ENCODE data around the gene RAB37.

Gene RAB37

DNA sequence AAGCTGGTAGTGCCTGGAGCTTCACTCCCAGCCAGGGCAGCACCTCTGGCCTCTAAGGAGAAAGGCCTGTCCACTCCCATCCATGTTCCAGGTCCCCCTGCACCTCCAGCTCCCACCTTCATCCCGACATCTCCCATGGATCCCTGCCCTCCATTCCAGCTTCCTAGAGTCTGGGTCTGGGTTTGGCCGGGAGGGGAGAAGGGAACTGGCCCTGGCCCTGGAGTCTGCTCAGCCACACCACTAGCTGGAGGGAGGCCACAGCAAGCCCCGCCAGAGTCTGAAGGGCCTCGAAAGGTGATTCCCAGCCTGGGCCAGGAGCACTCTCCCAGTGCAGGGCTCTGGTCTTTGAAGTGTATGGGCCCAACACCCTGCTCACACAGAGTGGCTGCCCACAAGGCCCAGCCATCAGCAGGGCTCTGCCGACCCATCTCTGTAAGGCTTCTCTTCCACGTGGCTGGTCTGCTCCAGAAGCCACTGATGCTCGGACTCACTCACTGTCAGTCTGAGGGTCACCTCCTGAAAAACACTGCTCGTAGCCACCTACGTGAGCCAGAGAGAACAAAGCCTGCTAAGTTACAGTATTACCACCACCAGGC, 34.4 kb downstream of the RAB37 start:
- DNase-seq: no peak
- in situ Hi-C loops (cut with HindIII; ENCODE audit: low pct_ligation_motif_present, low pct_unique_long_range_greater_than_20kb, low sequenced_read_pairs): no loop called here

DNA sequence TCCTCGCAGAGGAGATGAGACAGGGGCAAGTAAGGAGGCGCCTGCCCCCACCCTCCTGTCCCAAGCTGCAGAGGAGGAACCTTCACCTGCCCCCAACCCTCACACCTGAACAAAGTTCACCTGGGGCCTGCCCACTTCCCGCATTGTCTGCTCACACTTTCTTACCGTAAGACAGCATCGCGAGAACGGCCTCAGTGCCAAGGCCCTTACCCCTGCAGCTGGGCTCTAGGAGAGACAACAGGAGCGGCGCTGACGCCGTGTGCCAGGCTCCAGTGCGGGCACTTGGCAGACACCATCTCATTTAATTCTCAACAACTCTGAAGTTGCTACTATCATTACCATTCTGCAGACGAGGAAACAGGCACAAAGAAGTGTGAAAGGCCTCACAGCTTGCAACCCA, 35.0 kb downstream of the RAB37 start:
- in situ Hi-C loops (cut with HindIII; ENCODE audit: low pct_ligation_motif_present, low pct_unique_long_range_greater_than_20kb, low sequenced_read_pairs): no loop called here
- no peak for DNase-seq

DNA sequence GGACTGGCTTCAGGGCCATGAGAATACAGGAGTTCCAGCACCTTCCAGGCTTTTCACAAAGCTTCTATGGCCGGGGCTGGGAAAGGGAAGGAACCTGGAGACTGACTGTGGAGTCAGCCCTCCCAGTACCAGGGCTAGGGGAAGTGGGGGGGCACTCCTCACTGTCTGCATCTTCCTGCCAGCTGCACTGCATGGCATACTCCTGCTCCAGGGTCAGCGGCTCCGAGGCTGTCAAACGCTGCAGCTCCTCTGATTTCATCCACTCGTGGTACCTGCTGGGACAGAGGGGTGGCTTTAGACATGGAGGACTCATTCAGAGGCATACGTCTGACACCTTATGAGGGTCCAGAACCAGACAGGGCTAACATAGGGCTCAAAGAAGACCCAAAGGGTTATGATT, 36.4 kb downstream of the RAB37 start:
- DNase-seq: no peak
- in situ Hi-C loops (cut with HindIII; ENCODE audit: low pct_ligation_motif_present, low pct_unique_long_range_greater_than_20kb, low sequenced_read_pairs): no loop called here

DNA sequence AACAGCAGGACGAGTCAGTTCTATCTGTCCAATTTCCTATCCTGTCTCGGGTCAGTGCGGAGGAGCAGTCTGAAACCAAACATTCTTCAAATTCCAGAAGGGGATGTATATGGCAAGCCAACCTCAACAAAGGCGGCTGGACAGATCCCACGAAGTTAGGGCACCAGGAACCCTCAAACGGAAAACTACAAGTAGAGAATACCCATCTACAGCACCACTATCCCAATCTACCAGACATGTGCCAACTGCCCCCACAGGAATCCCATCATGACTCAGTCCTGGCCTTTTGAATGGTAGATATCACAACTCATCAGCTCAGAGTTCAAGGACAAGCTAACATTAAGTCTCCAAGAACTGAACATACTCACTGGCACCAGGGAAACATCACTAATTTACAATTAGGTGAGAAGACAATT, 36.8 kb downstream of the RAB37 start:
- in situ Hi-C loops (cut with HindIII; ENCODE audit: low pct_ligation_motif_present, low pct_unique_long_range_greater_than_20kb, low sequenced_read_pairs): no loop called here
- DNase-seq: no peak

DNA sequence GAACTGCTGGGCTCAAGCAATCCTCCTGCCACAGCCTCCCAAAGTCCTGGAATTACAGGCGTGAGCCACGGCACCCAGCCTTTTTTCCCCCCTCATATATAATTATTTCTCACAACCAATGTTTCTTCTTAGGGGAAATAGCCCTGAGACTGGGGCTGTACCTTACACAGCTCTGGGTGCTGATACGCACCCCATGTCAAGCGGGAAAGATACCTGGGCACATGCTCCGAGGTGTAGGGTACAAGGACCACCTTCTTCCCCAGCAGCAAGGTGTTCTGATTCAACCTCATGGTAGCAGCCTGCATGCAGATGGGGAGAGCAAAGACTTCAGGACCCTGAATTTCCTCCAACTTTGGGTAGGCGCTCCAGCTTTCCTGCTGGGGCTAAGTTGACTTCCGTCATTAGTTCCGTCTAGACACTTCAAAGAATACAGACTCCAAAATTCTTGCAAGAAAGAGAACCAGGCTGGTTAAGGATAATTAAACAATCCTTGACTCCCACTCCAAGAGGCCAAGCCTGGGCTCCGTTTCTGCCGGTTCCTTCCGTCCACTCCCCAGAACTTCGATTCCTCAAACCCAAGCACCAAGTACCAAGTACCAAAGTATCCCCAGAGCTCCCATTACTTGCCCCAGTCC, 38.5 kb downstream of the RAB37 start:
- no peak for DNase-seq
- in situ Hi-C loops (cut with HindIII; ENCODE audit: low pct_ligation_motif_present, low pct_unique_long_range_greater_than_20kb, low sequenced_read_pairs): no loop called here

DNA sequence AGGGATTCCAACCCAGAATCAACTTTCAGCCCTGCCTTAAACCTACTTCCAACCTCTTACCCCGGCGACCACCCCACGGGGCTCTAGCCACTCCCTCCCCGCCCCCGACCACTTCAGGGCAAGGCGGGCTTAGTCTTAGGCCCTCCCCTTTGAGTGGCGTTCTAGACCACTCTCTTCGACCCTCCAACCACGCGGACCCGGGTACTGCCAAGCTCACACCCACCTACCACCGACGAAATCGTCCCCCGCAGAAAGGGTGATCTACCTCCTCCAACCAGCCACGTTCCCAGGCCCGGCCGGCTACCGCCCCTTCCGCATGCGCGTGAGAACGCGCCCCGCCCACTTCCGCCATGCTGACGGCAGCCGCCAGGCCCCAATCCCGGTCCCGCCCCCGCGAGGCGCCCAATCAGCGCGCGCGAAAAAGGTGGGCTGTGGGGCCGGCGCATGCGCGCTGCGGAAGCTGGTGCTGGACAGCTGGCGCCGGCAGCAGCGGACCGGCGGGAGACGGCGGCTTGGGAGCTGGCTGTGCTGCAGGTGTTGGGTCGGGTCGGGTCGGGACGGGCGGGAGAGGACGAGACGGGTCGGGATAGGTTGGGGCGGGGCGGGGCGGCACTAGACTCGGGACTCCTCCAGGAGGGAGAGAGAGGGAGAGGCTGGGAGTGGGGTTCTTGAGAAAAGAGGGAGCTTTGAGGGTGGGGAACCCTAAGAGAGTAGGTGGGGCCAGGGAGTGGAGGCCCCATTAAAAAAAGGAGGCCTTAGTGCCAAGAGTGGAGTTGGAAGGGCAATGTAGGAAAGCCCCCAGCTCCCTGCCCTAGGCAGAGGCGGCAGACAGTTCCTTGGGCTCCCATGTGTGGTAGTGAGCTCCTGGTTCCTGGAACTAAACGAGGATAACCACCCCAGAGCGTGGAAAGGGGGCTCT, 39.2 kb downstream of the RAB37 start, which contains the start of gene NAT9:
NAT9 (minus strand) TSS at position 302 of the 919 bp plus-strand sequence. CDS start 647 bp downstream, outside the sequence.
- in situ Hi-C loops (cut with HindIII; ENCODE audit: low pct_ligation_motif_present, low pct_unique_long_range_greater_than_20kb, low sequenced_read_pairs): no loop called here
- peak; percentile 98 for DNase-seq

DNA sequence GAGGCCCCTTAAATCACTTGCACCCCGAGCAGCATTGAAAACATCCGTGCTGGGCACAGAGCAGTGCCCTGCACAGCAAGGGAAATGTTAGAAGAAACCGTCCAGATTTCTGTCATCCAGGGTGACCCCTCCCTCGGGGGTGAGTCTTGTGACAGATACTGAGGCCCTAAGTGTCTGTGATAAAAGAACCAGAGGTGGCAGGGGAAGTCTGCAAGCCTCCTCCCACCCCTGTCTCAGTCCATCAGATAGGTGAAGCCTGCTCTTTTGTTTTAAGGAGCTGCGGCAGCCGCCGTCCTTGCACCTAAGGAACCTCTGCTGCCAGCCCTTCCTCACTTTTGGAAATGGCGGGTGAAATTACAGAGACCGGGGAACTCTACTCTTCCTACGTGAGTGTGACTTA, 39.9 kb downstream of the RAB37 start:
- in situ Hi-C loops (cut with HindIII; ENCODE audit: low pct_ligation_motif_present, low pct_unique_long_range_greater_than_20kb, low sequenced_read_pairs): no loop called here
- no peak for DNase-seq

DNA sequence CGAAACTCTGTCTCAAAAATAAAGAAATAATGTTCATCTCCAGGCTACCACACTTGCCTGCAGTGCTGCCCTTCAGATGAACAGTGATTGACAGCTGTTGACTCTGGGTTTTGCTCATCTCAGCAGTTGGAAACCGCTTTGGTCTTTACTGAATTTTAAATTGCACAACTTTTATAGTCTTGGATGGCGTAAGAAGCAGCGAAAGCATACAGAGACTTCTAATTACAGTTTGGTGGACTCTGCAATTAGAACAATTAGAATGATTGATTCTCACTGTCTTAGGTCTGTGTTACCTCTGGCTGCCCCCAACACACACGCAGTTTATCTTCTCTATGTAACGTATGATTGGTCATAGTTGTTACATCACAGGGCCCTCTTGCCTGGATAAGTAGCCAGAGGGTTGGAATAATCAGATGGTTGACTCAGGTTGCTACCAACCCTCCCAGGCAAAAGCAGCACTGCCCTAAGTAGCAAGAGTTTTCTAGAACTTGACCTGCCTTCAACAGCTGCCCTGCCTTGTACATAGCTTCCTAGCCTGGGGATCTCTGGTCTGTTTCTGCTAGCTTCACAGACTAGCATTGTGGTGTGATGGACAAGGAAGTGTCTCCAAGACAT, 41.0 kb downstream of the RAB37 start:
- DNase-seq: no peak
- in situ Hi-C loops (cut with HindIII; ENCODE audit: low pct_ligation_motif_present, low pct_unique_long_range_greater_than_20kb, low sequenced_read_pairs): no loop called here

DNA sequence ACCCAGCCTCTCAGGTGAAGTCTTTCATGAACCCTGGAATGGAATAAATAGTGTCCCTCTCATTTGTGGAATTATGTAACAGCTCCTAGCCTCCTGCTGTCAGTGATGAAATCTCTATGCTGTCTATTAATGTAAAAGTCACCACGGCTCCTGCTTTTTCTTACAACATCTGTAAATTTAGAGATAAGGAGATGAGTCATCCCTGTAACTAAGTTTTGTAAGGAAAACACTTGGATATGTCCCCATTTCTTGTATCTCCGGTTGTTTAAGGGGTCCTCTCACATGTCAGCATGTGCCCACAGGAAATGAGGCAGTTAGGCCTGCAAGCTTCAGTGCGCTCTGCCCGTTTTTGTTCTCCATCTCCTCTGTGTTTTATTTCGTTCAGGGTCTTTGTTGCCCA, 41.9 kb downstream of the RAB37 start:
- in situ Hi-C loops (cut with HindIII; ENCODE audit: low pct_ligation_motif_present, low pct_unique_long_range_greater_than_20kb, low sequenced_read_pairs): no loop called here
- no peak for DNase-seq

DNA sequence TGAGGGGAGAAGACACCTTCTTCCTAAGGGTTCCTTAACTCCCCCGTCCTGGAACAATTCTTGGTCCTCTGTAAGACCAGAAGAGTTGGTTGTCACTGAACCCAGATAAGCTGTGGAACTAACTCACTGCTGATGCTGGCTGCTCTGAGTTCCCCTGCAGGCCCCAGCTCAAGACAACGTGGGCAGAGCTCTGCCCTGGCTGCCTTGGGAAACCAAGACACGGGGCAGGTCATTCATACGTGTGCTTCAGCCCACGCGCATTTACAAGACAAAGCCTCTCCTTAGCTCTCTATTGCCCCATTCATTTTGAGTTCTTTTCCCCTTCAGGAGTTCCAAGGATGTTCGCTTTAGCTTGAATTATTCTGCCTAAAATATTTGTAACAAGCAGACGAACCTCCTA, 42.4 kb downstream of the RAB37 start:
- in situ Hi-C loops (cut with HindIII; ENCODE audit: low pct_ligation_motif_present, low pct_unique_long_range_greater_than_20kb, low sequenced_read_pairs): no loop called here
- no peak for DNase-seq

DNA sequence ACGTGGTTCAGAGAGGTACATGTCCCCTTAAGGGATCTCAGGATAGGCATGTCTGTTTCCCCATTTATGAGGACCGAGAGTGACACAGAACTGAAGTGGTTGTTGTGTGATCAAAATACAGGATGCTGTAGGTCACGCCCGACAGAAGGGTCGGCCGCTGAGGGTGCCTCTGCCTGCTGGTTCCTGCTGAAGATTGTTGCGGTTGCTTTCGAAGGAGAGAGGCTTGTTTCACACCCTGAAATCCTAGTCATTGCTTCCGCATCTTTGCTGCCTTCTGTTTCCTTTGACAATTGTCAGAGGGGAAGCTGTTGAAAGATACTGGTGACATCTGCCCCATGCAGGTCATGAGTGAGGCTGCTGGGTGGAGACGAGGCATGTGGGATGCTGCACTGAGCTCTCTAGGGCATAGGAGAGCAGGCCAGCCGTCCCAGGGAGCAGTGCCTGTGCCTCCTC, 42.9 kb downstream of the RAB37 start:
- in situ Hi-C loops (cut with HindIII; ENCODE audit: low pct_ligation_motif_present, low pct_unique_long_range_greater_than_20kb, low sequenced_read_pairs): no loop called here
- DNase-seq: no peak

DNA sequence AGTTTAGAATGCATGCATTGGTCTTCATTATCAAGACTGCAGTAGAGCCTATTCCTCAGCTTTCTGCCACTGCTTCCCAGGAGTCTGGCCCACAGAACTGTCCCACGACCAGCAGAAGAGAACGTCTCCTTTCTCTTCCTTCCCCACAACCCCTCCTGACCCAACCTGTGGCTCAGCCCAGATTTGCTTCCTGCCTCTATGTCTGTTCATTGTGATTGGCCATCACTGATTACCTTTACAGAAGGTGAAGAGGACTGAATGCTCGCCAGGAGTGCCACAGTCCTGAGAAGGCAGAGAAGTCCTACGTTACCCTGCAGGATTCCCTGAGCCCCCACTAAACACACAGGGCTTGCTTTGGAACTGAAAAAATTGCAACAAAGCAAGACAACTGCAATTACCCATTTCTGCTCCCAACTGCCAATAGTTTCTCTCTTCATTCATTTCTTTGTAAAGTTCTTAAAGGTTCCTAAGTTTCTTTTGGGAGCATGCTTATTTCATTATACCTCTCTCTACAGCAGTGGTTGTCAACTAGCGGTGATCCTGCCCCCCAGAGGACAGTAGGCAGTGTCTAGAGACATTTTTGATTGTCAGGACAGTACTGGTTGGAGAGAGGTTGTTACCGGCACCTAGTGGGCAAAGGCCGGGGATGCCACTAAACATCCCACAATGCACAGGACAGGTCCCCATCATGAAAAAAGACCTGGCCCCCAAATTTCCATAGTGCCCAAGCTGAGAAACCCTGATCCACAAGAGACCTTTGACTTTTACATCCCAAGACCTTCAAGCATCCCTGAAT, 43.6 kb downstream of the RAB37 start:
- in situ Hi-C loops (cut with HindIII; ENCODE audit: low pct_ligation_motif_present, low pct_unique_long_range_greater_than_20kb, low sequenced_read_pairs): no loop called here
- DNase-seq: peak; percentile 74

DNA sequence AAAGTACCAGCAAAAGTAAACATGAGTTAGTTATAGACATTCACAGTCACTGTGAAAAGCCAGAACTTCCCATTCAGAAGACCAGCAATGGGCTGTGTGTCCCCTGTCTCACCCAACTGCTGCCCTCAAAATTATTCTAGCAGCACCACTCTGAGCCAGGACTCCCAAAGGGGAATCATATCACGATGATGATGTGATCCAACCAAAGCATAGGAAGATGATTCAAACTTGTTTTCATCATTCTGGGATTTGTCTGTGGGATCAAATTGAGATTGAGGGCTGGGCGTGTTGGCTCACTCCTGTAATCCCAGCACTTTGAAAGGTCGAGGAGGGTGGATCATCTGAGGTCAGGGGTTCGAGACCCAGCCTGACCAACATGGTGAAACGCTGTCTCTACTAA, 45.5 kb downstream of the RAB37 start:
- no peak for DNase-seq
- in situ Hi-C loops (cut with HindIII; ENCODE audit: low pct_ligation_motif_present, low pct_unique_long_range_greater_than_20kb, low sequenced_read_pairs): no loop called here

DNA sequence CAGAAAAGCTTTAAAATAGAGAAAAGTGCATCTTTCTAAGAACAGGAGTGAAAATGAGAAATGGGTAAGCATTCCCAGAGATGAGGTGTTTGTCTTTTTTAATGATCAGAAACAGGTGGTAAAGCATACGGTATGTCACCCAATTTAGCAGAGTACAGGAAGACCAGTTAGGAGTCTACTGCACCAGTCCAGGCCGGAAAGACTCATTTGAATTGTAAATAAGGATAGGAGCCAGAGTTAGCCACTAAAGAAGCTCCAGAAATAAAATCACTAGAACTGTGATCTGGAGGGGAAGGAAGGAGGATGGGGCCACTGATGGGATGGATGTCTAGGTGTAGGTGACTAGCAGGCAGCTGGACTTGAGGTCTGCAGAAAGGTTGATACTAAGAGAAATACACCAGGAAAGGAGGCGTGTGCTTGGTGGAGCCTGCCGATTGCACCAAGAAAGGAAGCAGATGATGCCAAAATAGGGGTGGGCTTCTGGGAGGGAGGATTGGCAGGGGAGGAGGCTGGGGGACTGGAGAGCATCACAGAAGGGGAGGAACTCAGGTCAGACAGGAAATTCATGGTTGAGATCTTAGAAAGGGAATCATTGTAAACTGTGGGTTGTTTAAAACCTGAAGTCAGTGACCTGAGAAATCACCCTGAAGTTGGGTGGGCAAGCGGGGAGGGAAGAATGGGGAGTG, 47.2 kb downstream of the RAB37 start:
- no peak for DNase-seq
- in situ Hi-C loops (cut with HindIII; ENCODE audit: low pct_ligation_motif_present, low pct_unique_long_range_greater_than_20kb, low sequenced_read_pairs): no loop called here

DNA sequence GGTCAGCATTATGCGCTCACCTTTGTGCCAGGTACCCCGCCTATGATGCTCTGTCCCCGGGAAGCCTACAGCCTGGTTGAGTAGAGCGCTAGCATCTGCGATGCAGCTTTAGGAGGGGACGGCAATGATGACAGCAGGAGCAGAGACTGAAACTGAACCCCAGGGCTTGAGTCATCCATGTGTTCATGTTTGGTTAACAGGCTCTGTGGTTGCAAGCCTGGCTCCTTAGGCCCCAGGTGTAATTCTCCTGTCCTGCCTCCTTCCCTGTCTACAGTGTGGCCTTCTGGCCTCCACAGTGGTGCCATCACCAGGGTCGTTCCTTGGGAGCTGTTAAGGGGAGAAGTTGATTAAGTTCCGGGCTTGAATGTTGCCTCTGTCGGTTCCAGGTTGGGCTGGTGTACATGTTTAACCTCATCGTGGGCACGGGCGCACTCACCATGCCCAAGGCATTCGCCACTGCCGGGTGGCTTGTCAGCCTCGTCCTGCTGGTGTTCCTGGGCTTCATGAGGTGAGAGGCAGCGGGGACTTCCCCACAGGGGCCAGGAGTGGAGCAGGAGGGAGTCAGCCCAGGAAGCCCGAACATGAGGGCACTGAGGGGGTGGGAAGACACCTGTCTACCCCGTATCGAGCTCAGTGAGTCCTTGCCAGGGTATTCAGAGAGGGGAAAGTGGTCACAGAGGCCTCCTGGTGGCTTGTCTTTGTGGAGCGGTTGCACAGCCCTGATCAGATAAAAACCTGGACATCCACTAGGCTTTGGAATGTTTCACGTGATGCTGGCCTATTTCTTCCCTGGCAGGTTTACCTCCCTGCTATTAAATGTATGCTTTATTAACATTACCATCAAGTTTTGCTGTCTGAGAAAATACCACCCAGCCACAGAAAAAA, 48.3 kb downstream of the RAB37 start:
- in situ Hi-C loops (cut with HindIII; ENCODE audit: low pct_ligation_motif_present, low pct_unique_long_range_greater_than_20kb, low sequenced_read_pairs): no loop called here
- no peak for DNase-seq

DNA sequence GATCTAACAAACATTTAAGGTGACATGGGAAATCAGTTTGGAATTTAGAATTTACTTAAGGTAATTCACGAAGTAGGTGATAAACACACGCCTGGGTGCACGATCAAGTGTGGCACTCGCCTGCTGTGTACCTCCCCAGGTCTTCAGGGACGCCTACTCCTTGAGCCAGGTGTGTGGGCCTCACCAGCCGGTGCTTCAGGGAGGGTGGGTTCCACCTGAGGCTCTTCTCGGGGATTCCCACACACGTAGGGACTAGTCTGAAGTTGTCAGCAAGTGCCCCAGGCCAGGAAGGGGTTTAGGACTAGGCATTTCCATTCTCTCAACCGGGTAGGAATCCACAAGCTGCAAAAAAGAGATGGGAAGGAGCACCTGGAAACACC, 48.9 kb downstream of the RAB37 start:
- no peak for DNase-seq
- in situ Hi-C loops (cut with HindIII; ENCODE audit: low pct_ligation_motif_present, low pct_unique_long_range_greater_than_20kb, low sequenced_read_pairs): no loop called here

DNA sequence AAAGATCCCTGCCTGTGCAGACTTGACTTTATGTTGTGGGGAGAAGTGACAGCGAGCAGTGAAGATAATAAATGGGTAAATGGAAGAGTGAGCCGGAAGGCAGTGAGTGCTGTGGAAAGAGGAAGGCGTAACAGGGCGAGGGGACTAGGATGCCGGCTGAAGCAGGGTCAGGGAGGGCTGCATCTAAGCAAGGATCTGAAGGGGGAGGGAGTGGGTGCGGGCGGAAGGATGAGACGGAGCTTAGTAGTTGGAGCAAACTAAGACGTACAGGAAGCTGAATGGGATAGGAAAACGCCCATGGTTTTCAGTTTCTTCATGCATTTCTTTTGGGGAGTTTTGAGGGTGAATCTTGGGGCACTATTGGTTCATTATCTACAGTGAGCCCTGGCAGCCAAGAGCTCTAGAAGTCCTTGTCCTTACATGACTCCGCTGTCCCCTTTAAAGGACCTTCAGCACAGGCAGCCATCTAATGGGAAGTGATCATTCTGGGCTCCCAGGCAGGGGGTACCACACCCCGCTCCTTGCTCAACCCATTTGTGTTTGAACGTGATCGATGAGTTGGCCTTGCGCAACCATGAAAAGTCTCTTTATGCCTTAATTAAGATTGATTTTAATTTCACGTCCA, 49.5 kb downstream of the RAB37 start:
- in situ Hi-C loops (cut with HindIII; ENCODE audit: low pct_ligation_motif_present, low pct_unique_long_range_greater_than_20kb, low sequenced_read_pairs): no loop called here
- DNase-seq: no peak
